ENCODE data around the gene ZFP92. TPM values are rescaled to one million over a fixed set of nuclear protein-coding genes. Genes with fewer than 3 reads are reported as not detected.

ZFP92 gene
- total RNA-seq, 1 donor from 2014 or later: 0.27 TPM

DNA sequence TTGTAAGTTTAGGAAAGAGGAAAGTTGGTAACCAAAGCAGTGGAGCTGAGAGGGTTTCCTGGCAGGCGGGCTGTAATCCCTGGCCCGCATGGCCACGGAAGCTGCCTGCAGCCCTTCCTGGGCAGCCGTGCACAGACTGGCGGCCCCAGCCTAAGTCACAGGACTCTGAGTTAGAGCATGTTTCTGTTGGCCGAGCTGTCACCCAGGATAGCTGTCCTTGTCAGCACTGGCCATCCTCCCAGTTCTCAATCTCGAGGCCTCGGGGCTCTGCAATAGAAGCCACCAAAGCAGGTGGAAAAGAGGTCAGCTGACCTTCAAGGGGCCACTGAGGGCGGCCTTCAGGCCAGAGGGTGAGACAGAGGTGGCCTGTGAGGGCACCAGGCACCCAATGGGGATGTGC, 30.6 kb upstream of the ZFP92 start:
- no peaks in the 10 kb centered on the region for H3K9me3 Mint-ChIP-seq (ENCODE audit: unreplicated experiment)
- Histone ChIP-seq H3K79me2 (ENCODE audit: insufficient read depth, low read length) (no peaks in the 10 kb centered on the region), H3K9me3 (ENCODE audit: insufficient read depth, low read depth, low read length) (no peaks in the 10 kb centered on the region), H3K9ac (ENCODE audit: low read length) (no peak overlapping the region), H4K20me1 (ENCODE audit: insufficient read depth, low read length) (no peaks in the 10 kb centered on the region), H2AFZ (ENCODE audit: low read depth, low read length) (no peak overlapping the region), H3K4me1 (ENCODE audit: insufficient read depth, low read length) (peaks cover 7% of the 10 kb centered on the region), H3K4me2 (ENCODE audit: low read length) (no peak overlapping the region), H3K4me3 (ENCODE audit: insufficient read depth, low read depth, low read length) (no peak overlapping the region), H3K27ac (ENCODE audit: low read depth, low read length) (no peak overlapping the region), H3K36me3 (ENCODE audit: insufficient read depth, low read length) (no peaks in the 10 kb centered on the region), H3K27me3 (ENCODE audit: insufficient read depth, low read length) (no peaks in the 10 kb centered on the region)
- FAIRE-seq (no peak), DNase-seq (ENCODE audit: low read depth) (no peak)
- no peak overlapping the region for H3K27ac Mint-ChIP-seq (ENCODE audit: unreplicated experiment)
- H3K4me1 Mint-ChIP-seq (ENCODE audit: low read depth, unreplicated experiment): no peaks in the 10 kb centered on the region
- TF ChIP-seq, protein P1, sequence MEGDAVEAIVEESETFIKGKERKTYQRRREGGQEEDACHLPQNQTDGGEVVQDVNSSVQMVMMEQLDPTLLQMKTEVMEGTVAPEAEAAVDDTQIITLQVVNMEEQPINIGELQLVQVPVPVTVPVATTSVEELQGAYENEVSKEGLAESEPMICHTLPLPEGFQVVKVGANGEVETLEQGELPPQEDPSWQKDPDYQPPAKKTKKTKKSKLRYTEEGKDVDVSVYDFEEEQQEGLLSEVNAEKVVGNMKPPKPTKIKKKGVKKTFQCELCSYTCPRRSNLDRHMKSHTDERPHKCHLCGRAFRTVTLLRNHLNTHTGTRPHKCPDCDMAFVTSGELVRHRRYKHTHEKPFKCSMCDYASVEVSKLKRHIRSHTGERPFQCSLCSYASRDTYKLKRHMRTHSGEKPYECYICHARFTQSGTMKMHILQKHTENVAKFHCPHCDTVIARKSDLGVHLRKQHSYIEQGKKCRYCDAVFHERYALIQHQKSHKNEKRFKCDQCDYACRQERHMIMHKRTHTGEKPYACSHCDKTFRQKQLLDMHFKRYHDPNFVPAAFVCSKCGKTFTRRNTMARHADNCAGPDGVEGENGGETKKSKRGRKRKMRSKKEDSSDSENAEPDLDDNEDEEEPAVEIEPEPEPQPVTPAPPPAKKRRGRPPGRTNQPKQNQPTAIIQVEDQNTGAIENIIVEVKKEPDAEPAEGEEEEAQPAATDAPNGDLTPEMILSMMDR (IDR thresholded peaks at IDR 0.05; ENCODE audit: insufficient read depth, low read depth, low read length): no peak
- no peak for TF ChIP-seq EZH2 (IDR thresholded peaks at IDR 0.05; ENCODE audit: insufficient read depth, low read length)
- H3K36me3 Mint-ChIP-seq (ENCODE audit: low read depth, unreplicated experiment): no peaks in the 10 kb centered on the region
- H3K27me3 Mint-ChIP-seq (ENCODE audit: low read depth, unreplicated experiment): peaks cover 3% of the 10 kb centered on the region
- no peak overlapping the region for H3K4me3 Mint-ChIP-seq (ENCODE audit: unreplicated experiment)

DNA sequence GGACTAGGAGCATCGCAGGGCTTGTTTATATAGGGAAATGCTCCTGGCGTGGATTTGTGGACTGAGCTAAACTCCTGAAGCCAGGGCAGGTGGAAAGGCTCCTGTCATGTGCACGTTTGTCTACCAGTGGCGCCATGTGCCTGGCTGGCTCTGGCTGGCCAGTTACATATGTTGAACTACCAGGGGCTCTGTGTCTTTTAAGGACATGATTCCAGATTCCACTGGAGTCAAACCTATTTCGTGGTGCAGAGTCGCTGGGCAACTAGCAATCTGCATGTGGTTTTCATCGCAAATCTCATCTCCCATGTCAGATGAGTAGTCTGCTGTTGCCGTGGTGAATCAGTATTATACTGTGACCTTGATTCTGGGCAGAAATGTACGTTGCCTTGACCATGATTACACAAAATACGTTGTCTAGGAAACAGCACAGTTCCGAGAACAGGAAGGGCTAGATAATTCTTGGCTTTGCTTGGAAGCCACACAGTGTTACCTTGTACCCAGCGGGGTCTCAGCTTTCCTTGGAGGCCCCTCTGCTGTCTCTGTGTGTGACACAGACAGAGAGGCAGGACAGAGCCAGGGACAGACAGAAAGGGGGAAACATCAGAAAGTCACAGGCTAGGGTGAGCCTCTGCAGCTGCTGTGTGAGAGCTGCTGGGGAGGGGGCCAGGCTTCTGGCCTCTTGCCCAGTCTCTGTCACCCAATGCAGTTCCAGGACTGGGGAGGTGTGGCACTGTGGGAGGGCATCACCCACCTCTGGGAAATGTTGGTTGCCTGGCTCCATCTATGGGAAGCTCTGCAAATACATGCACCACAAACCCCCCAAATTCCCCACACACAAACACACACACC, 29.4 kb upstream of the ZFP92 start:
- no peaks in the 10 kb centered on the region for H3K27me3 ChIP-seq (ENCODE audit: insufficient read depth, low read length)
- no peak overlapping the region for H2AFZ ChIP-seq (ENCODE audit: low read depth, low read length)
- FAIRE-seq (peak; percentile 98), DNase-seq (ENCODE audit: low read depth) (peak; percentile 81)
- TF ChIP-seq, protein P1 (IDR thresholded peaks at IDR 0.05; ENCODE audit: insufficient read depth, low read depth, low read length): no peak
- TF ChIP-seq EZH2 (IDR thresholded peaks at IDR 0.05; ENCODE audit: insufficient read depth, low read length): no peak
- no peaks in the 10 kb centered on the region for H3K36me3 Mint-ChIP-seq (ENCODE audit: low read depth, unreplicated experiment)
- H3K27ac ChIP-seq (ENCODE audit: low read depth, low read length): peak overlapping the region; percentile 26
- H3K27ac Mint-ChIP-seq (ENCODE audit: unreplicated experiment): peak overlapping the region; percentile 58
- H3K4me1 Mint-ChIP-seq (ENCODE audit: low read depth, unreplicated experiment): peaks cover 2% of the 10 kb centered on the region
- H3K4me2 ChIP-seq (ENCODE audit: low read length): peak overlapping the region; percentile 69
- H3K4me3 ChIP-seq (ENCODE audit: insufficient read depth, low read depth, low read length): no peak overlapping the region
- no peaks in the 10 kb centered on the region for H3K79me2 ChIP-seq (ENCODE audit: insufficient read depth, low read length)
- H3K9ac ChIP-seq (ENCODE audit: low read length): peak overlapping the region; percentile 58
- H3K27me3 Mint-ChIP-seq (ENCODE audit: low read depth, unreplicated experiment): peaks cover 3% of the 10 kb centered on the region
- H3K4me3 Mint-ChIP-seq (ENCODE audit: unreplicated experiment): no peak overlapping the region
- peaks cover 7% of the 10 kb centered on the region for H3K4me1 ChIP-seq (ENCODE audit: insufficient read depth, low read length)
- no peaks in the 10 kb centered on the region for H4K20me1 ChIP-seq (ENCODE audit: insufficient read depth, low read length)
- no peaks in the 10 kb centered on the region for H3K36me3 ChIP-seq (ENCODE audit: insufficient read depth, low read length)
- H3K9me3 Mint-ChIP-seq (ENCODE audit: unreplicated experiment): no peaks in the 10 kb centered on the region
- no peaks in the 10 kb centered on the region for H3K9me3 ChIP-seq (ENCODE audit: insufficient read depth, low read depth, low read length)

Data from astrocyte (in vitro differentiated cells and primary cell).